SK-N-SH (cell line): ENCODE results near the gene GJB3. TPM values are rescaled to one million over a fixed set of nuclear protein-coding genes. Genes with fewer than 3 reads are reported as not detected.

Source experiments
- CTCF ChIA-PET: fragments of 300-600, 350-600 bp; formaldehyde crosslinking; extraction: SDS; loops from one replicate; lab custom pipeline; 2021; lab: Yijun Ruan, JAX
- POLR2A ChIA-PET: fragments of 350-600 bp; sonication (Branson Sonifier 250); formaldehyde crosslinking; extraction: SDS; loops from one replicate; lab custom pipeline; 2020; ENCODE audit warnings: antibody characterized with exemption, inconsistent platforms; lab: Yijun Ruan, JAX
- DNase-seq: peaks from one replicate; pipeline ENCODE4 v3.0.0; 2012
- H2AFZ ChIP-seq: fragments of 200-600 bp; sonication (generic); 2 replicates; pipeline ENCODE4 v1.8.1; 2016; ENCODE audit warnings: antibody characterized with exemption, mild to moderate bottlenecking, low read depth
- H3F3A ChIP-seq: fragments of 200-600 bp; sonication (generic); replicated peaks from 2 replicates; pipeline ENCODE3; 2016; ENCODE audit warnings: antibody characterized with exemption, mild to moderate bottlenecking; ENCODE audit not compliant: insufficient read depth
- H3K27ac ChIP-seq, 2 experiments: fragments of 200-500 bp in 1 of 2; fragments of 200-600 bp in 1 of 2; sonication (Bioruptor generic) in 1 of 2; sonication (generic), shearing (Covaris generic) in 1 of 2; 2 replicates each; pipeline versions ENCODE4 v1.5.1 to v1.6.1; 2014 to 2016; ENCODE audit warnings: low read depth in 2 of 2, inconsistent platforms in 1 of 2, low read length in 1 of 2, mild to moderate bottlenecking in 1 of 2, mixed read lengths in 1 of 2
- H3K27me3 ChIP-seq: fragments of 200-600 bp; sonication (generic), shearing (Covaris generic); 2 replicates; pipeline ENCODE4 v1.6.1; 2016; ENCODE audit warnings: mixed run types; ENCODE audit not compliant: insufficient read depth
- H3K36me3 ChIP-seq, 2 experiments: fragments of 200-500 bp in 1 of 2; fragments of 200-600 bp in 1 of 2; sonication (Bioruptor generic) in 1 of 2; sonication (generic) in 1 of 2; replicated peaks in 1 of 2; 2 replicates each; pipeline versions ENCODE3 to v1.5.1; 2014 to 2016; ENCODE audit warnings: low read length in 1 of 2, mild to moderate bottlenecking in 1 of 2; ENCODE audit not compliant: insufficient read depth in 2 of 2, control insufficient read depth in 1 of 2
- H3K4me1 ChIP-seq, 2 experiments: fragments of 200-500 bp in 1 of 2; fragments of 200-600 bp in 1 of 2; sonication (Bioruptor generic) in 1 of 2; sonication (generic), shearing (Covaris generic) in 1 of 2; 2 replicates each; pipeline versions ENCODE4 v1.5.1 to v1.6.1; 2014 to 2016; ENCODE audit warnings: low read depth in 1 of 2, low read length in 1 of 2, mixed run types in 1 of 2; ENCODE audit not compliant: insufficient read depth in 2 of 2, control insufficient read depth in 1 of 2
- H3K4me2 ChIP-seq: fragments of 200-600 bp; sonication (generic), shearing (Covaris generic); 2 replicates; pipeline ENCODE4 v1.6.1; 2017; ENCODE audit warnings: mixed run types
- H3K4me3 ChIP-seq, 2 experiments: fragments of 200-500 bp in 1 of 2; fragments of 200-600 bp in 1 of 2; sonication (Bioruptor generic) in 1 of 2; sonication (generic), shearing (Covaris generic) in 1 of 2; 2 replicates each; pipeline versions ENCODE4 v1.5.1 to v1.8.1; 2014 to 2016; ENCODE audit warnings: low read depth in 2 of 2, inconsistent platforms in 1 of 2, low read length in 1 of 2, mild to moderate bottlenecking in 1 of 2, mixed read lengths in 1 of 2, moderate library complexity in 1 of 2
- H3K79me2 ChIP-seq: fragments of 200-600 bp; sonication (generic); 2 replicates; pipeline ENCODE4 v1.8.1; 2017; ENCODE audit warnings: mild to moderate bottlenecking; ENCODE audit not compliant: insufficient read depth
- H3K9ac ChIP-seq: fragments of 200-600 bp; sonication (generic); 2 replicates; pipeline ENCODE4 v1.6.1; 2017; ENCODE audit warnings: mixed run types
- H3K9me2 ChIP-seq: fragments of 200-600 bp; sonication (generic); 2 replicates; pipeline ENCODE4 v1.6.1; 2017; ENCODE audit warnings: mixed run types
- H3K9me3 ChIP-seq: fragments of 200-600 bp; sonication (generic); 2 replicates; pipeline ENCODE4 v1.6.1; 2017; ENCODE audit warnings: mixed run types, mild to moderate bottlenecking, moderate library complexity
- H4K20me1 ChIP-seq: fragments of 200-600 bp; sonication (generic); 2 replicates; pipeline ENCODE4 v1.6.1; 2017; ENCODE audit warnings: mild to moderate bottlenecking, mixed run types; ENCODE audit not compliant: insufficient read depth
- EZH2phosphoT487 ChIP-seq: fragments of 200-600 bp; sonication (generic); IDR thresholded peaks from 2 replicates; pipeline ENCODE4 v1.6.1; 2017; ENCODE audit warnings: low read depth, mixed run types, mild to moderate bottlenecking, antibody characterized with exemption, moderate library complexity, borderline replicate concordance
- GATA2 ChIP-seq: sonication (generic); formaldehyde crosslinking; IDR thresholded peaks from 2 replicates; pipeline ENCODE4 v1.5.0; 2020; ENCODE audit warnings: mild to moderate bottlenecking, missing genetic modification reagents
- IRF3 ChIP-seq: fragments of 150-350 bp; IDR thresholded peaks from 2 replicates; pipeline ENCODE4 v1.6.1; 2016; ENCODE audit warnings: mild to moderate bottlenecking, low read depth, low read length
- MXI1 ChIP-seq: IDR thresholded peaks from 2 replicates; pipeline ENCODE4 v1.6.1; 2012; ENCODE audit warnings: mild to moderate bottlenecking, low read depth, low read length, improper control_type of control experiment
- RAD21 ChIP-seq: IDR thresholded peaks from 2 replicates; pipeline ENCODE4 v1.6.1; 2012; ENCODE audit warnings: mild to moderate bottlenecking, low read length
- RXRA ChIP-seq: IDR thresholded peaks from 2 replicates; pipeline ENCODE4 v1.4.0; 2012; ENCODE audit warnings: low read depth, mild to moderate bottlenecking, borderline replicate concordance
- SMC3 ChIP-seq: IDR thresholded peaks from 2 replicates; pipeline ENCODE4 v1.6.1; 2012; ENCODE audit warnings: low read depth, low read length, improper control_type of control experiment
- TAF1 ChIP-seq: IDR thresholded peaks from 2 replicates; pipeline ENCODE4 v1.6.1; 2012; ENCODE audit warnings: low read depth, mild to moderate bottlenecking, low read length, moderate library complexity, borderline replicate concordance
- USF1 ChIP-seq: IDR thresholded peaks from 2 replicates; pipeline ENCODE4 v1.4.0; 2012; ENCODE audit warnings: low read depth, borderline replicate concordance
- WGBS: methylation state at CpG from one replicate; pipeline ENCODE4 v1.1.6; 2017; ENCODE audit warnings: low lambda C conversion rate; 5-methylcytosine and 5-hydroxymethylcytosine counted together
- polyA plus RNA-seq, 3 experiments: library from polyadenylated mRNA; depleted of rRNA; stranded (reverse); fragments of >200 nt; gene quantifications; 2 replicates each; pipeline ENCODE4 v1.2.3, GENCODE V29; 2012
- TF ChIP-seq, protein P1 (sequence below): IDR thresholded peaks from 2 replicates; pipeline ENCODE4 v1.4.0; 2012; ENCODE audit warnings: low read depth, borderline replicate concordance

The GJB3 gene
- polyA plus RNA-seq, 1 of the 3 experiments (the other 2 are of a cell fraction), result not detected

DNA sequence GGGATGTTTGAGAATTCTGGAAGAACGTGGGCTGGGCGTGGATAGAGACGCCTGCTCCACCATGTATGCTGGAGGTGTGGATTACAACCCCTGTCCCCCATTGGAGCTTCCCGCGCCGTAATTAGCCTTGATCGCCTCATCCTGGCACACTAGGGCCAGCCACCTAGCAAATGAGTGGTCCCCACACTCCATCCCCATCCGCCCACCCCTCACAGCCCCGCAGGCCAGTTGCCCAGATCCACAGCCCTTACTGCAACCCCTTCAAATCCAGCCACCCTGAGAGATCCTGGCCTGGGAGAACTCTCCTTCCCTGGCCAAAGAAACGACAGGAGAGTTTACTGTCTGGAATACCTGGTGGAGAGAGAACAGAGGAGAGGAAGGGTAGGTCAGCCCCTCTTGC, 11.4 kb downstream of the GJB3 start:
- H3K9me3 ChIP-seq, result no peaks in the 10 kb centered on the region
- no peaks in the 10 kb centered on the region for H3K27me3 ChIP-seq
- no peak overlapping the region for H2AFZ ChIP-seq
- 68% methylated on average over 10 of the region's 10 CpGs for whole genome bisulfite sequencing
- H3K27ac ChIP-seq, result no peak overlapping the region
- ChIA-PET POLR2A (no interaction called here), CTCF (interaction anchor here (0.8 to 8.2 kb wide), 2 partner anchors 62 to 74 kb away, joined by 4 to 170 read pairs; no protein-coding TSS in a partner anchor)
- H3K4me1 ChIP-seq, result no peaks in the 10 kb centered on the region; a peak in 1 of 4 replicates
- no peaks in the 10 kb centered on the region for H3F3A ChIP-seq
- no peak overlapping the region for H3K4me3 ChIP-seq
- DNase-seq, result no peak
- H3K4me2 ChIP-seq, result no peak overlapping the region
- H3K36me3 ChIP-seq, result no peaks in the 10 kb centered on the region
- no peaks in the 10 kb centered on the region for H3K9me2 ChIP-seq
- no peak overlapping the region for H3K9ac ChIP-seq
- H3K79me2 ChIP-seq, result no peaks in the 10 kb centered on the region
- no peaks in the 10 kb centered on the region for H4K20me1 ChIP-seq
- TF ChIP-seq TAF1, result no peak
- no peak for TF ChIP-seq USF1
- TF ChIP-seq IRF3, result no peak
- TF ChIP-seq, protein P1, sequence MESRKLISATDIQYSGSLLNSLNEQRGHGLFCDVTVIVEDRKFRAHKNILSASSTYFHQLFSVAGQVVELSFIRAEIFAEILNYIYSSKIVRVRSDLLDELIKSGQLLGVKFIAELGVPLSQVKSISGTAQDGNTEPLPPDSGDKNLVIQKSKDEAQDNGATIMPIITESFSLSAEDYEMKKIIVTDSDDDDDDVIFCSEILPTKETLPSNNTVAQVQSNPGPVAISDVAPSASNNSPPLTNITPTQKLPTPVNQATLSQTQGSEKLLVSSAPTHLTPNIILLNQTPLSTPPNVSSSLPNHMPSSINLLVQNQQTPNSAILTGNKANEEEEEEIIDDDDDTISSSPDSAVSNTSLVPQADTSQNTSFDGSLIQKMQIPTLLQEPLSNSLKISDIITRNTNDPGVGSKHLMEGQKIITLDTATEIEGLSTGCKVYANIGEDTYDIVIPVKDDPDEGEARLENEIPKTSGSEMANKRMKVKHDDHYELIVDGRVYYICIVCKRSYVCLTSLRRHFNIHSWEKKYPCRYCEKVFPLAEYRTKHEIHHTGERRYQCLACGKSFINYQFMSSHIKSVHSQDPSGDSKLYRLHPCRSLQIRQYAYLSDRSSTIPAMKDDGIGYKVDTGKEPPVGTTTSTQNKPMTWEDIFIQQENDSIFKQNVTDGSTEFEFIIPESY, result no peak
- no peak for TF ChIP-seq RAD21
- TF ChIP-seq GATA2 (CRISPR knock-in tag), result no peak

DNA sequence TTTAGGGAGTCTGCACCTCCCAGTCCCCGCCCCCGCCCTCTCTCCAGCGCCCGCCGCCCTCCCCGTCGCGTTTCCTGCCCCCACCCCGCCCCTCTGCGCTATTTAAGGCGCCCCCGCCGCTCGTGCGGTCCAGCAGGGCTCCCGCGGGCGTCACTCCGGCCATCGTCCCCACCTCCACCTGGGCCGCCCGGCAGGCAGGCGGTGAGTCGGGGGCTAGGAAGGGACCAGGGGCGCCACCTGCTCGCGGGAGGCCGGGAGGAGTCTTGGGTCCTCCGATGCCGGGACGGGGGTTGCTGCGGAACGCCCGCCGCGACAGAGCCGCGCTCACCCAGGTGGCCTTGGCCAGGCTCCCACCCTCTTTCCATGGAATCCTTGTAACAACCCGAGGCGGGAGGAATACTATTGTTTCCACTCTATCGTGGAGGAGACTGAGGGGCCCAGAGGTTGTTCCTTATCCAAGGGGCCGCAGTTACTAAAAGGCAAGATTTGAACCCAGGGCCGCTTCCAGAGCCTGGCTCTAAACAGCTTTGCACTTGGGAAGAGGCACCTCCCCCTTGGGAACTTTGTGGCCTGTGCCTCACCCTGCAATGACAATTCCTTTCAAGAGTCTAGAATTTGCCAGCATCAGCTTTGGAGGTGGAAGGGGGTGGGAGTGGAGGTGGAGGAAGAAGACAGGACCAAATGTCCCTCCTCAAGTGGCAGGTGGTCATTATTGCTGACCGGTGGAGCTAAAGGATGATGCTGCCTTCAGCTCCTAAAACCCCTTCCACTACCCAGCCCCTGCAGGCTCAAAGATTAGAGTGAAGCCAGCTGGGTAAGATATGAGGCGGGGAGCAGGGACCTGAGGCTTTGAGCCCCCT, 12.1 kb downstream of the GJB3 start, which contains the start of gene GJA4:
GJA4 (plus strand) TSS at position 132 of the 860 bp plus-strand sequence. CDS start 1,215 bp downstream, outside the sequence.
- Histone ChIP-seq H3K27ac (no peak within 1 kb of the TSS), H3F3A (no peaks in the 10 kb centered on the region), H4K20me1 (no peaks in the 10 kb centered on the region), H3K36me3 (no peaks in the 10 kb centered on the region), H3K9me3 (no peaks in the 10 kb centered on the region), H3K4me3 (no peak within 1 kb of the TSS), H3K4me1 (no peaks in the 10 kb centered on the region; a peak in 1 of 4 replicates), H3K9me2 (no peaks in the 10 kb centered on the region), H3K27me3 (no peaks in the 10 kb centered on the region), H3K9ac (no peak within 1 kb of the TSS), H3K4me2 (no peak within 1 kb of the TSS), H2AFZ (no peak within 1 kb of the TSS), H3K79me2 (no peaks in the 10 kb centered on the region)
- no peak for TF ChIP-seq MXI1
- TF ChIP-seq EZH2phosphoT487, result no peak
- no peak for TF ChIP-seq SMC3
- no peak for TF ChIP-seq RXRA
- ChIA-PET POLR2A (no interaction called here), CTCF (interaction anchor here (8.2 kb wide), 1 partner anchor 61 kb away, joined by 170 read pairs; no protein-coding TSS in a partner anchor)
- WGBS, result 46% methylated on average over 20 of the region's 45 CpGs
- DNase-seq, result peak; percentile 47
